HepG2 (cell line): ENCODE data around the gene FOXR1. TPM values are rescaled to one million over a fixed set of nuclear protein-coding genes. Genes with fewer than 3 reads are reported as not detected.

Experiments
- JDP2 ChIP-seq: sonication (generic); formaldehyde crosslinking; IDR thresholded peaks from 2 replicates; pipeline ENCODE4 v1.8.1; 2022; ENCODE audit warnings: missing genetic modification reagents, borderline replicate concordance
- JUN ChIP-seq: sonication (generic); formaldehyde crosslinking; IDR thresholded peaks from 2 replicates; pipeline ENCODE4 v1.4.0; 2020; ENCODE audit warnings: mild to moderate bottlenecking, missing genetic modification reagents
- KLF12 ChIP-seq: sonication (generic); formaldehyde crosslinking; IDR thresholded peaks from 2 replicates; pipeline ENCODE4 v1.4.0; 2020; ENCODE audit warnings: missing genetic modification reagents, borderline replicate concordance
- MTF2 ChIP-seq: sonication (generic); formaldehyde crosslinking; IDR thresholded peaks from 2 replicates; pipeline ENCODE4 v1.5.0; 2020; ENCODE audit warnings: missing genetic modification reagents, borderline replicate concordance
- NR2F1 ChIP-seq, 2 experiments: fragments of 450-650 bp in 1 of 2; formaldehyde crosslinking in 1 of 2; IDR thresholded peaks; 2 replicates each; pipeline versions ENCODE4 v1.5.0 to v1.6.1; 2016 to 2020; ENCODE audit warnings: mild to moderate bottlenecking in 1 of 2, missing compliant biosample characterization in 1 of 2, missing genetic modification reagents in 1 of 2, moderate library complexity in 1 of 2
- TBL1XR1 ChIP-seq: fragments of 150-350 bp; IDR thresholded peaks from 2 replicates; pipeline ENCODE4 v1.6.1; 2014; ENCODE audit warnings: borderline replicate concordance, low read length; ENCODE audit not compliant: partially characterized antibody
- ZNF20 ChIP-seq: sonication (generic); formaldehyde crosslinking; IDR thresholded peaks from 2 replicates; pipeline ENCODE4 v1.4.0; 2020; ENCODE audit warnings: mild to moderate bottlenecking, moderate library complexity, missing genetic modification reagents
- ZNF44 ChIP-seq: sonication (generic); formaldehyde crosslinking; IDR thresholded peaks from 2 replicates; pipeline ENCODE4 v1.5.1; 2020; ENCODE audit warnings: mild to moderate bottlenecking, missing genetic modification reagents
- ZNF644 ChIP-seq: IDR thresholded peaks from 2 replicates; pipeline ENCODE4 v1.6.1; 2016; ENCODE audit warnings: low read depth
- polyA plus RNA-seq, 8 experiments: library from polyadenylated mRNA; depleted of rRNA in 3 of 8; stranded (reverse) in 7 of 8; unstranded in 1 of 8; fragments of >200 nt; fragmentation: Illumina TruSeq in 4 of 8; extraction: Trizol in 4 of 8; gene quantifications; 2 replicates each; pipeline versions ENCODE4 v1.2.1 to v1.2.3, GENCODE V29; 2011 to 2016; ENCODE audit warnings: low read depth in 4 of 8, missing spikeins in 1 of 8, mixed read lengths in 1 of 8; ENCODE audit not compliant: insufficient read depth in 1 of 8
- total RNA-seq, 5 experiments: library from RNA; depleted of rRNA; stranded (reverse); fragments of >200 nt; fragmentation: Illumina TruSeq; extraction: Trizol; gene quantifications; 2 replicates each; pipeline ENCODE4 v1.2.3, GENCODE V29; 2016; ENCODE audit warnings: low read depth in 1 of 5
- TF ChIP-seq, protein P1 (sequence below), 2 experiments: sonication (generic) in 1 of 2; formaldehyde crosslinking in 1 of 2; IDR thresholded peaks; 2 replicates each; pipeline versions ENCODE4 v1.4.0 to v1.6.1; 2018 to 2020; ENCODE audit warnings: missing genetic modification reagents in 2 of 2, borderline replicate concordance in 1 of 2, low read depth in 1 of 2, mild to moderate bottlenecking in 1 of 2, missing biosample characterization in 1 of 2
- TF ChIP-seq, protein P2 (sequence below): sonication (generic); formaldehyde crosslinking; IDR thresholded peaks from 2 replicates; pipeline ENCODE4 v1.8.0; 2022; ENCODE audit warnings: missing genetic modification reagents, mild to moderate bottlenecking, inconsistent platforms, borderline replicate concordance
- TF ChIP-seq, protein P3 (sequence below): sonication (generic); formaldehyde crosslinking; IDR thresholded peaks from 2 replicates; pipeline ENCODE4 v1.5.1; 2020; ENCODE audit warnings: missing genetic modification reagents, mild to moderate bottlenecking, borderline replicate concordance
- TF ChIP-seq, protein P4 (sequence below): sonication (generic); formaldehyde crosslinking; IDR thresholded peaks from 2 replicates; pipeline ENCODE4 v1.5.1; 2020; ENCODE audit warnings: mild to moderate bottlenecking, missing genetic modification reagents
- TF ChIP-seq, protein P5 (sequence below): sonication (generic); formaldehyde crosslinking; IDR thresholded peaks from 2 replicates; pipeline ENCODE4 v1.4.0; 2020; ENCODE audit warnings: missing genetic modification reagents, borderline replicate concordance
- TF ChIP-seq, protein P6 (sequence below): sonication (generic); formaldehyde crosslinking; IDR thresholded peaks from 2 replicates; pipeline ENCODE4 v1.4.0; 2020; ENCODE audit warnings: mild to moderate bottlenecking, missing genetic modification reagents

Gene FOXR1
- total and polyA plus RNA-seq, 2 of the 13 experiments (the other 11 are each of a cell fraction or from before 2014, with no cell fraction given), result not detected

DNA sequence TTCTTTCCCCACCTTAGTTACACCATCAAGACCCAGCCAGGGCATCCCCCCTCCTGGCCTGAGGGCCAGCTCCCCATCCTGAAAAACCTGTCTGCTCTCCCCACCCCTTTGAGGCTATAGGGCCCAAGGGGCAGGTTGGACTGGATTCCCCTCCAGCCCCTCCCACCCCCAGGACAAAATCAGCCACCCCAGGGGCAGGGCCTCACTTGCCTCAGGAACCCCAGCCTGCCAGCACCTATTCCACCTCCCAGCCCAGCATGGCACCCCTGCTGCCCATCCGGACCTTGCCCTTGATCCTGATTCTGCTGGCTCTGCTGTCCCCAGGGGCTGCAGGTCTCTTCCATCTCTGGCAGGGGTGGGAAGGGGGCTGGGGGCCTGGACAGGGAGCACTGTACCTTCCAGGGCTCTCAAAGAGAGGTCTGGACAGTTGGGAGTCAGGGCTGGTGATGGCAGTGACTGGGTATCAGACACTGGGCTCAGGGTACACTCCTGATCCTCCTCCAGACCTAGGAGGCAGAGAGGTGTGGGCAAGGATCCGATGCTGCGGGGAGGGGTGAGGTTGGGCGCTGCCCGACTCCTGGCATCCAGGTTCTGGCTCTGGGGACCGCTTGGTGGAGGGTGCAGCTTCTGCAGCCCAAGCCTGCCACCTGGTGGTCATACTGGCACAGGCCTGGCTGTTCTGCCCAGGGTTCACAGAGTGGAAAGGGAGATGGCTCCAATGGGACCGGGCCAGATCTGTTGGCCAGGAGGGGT is 15.3 kb upstream of the FOXR1 start, which contains the start of gene UPK2 (continued):
- TF ChIP-seq, protein P1, sequence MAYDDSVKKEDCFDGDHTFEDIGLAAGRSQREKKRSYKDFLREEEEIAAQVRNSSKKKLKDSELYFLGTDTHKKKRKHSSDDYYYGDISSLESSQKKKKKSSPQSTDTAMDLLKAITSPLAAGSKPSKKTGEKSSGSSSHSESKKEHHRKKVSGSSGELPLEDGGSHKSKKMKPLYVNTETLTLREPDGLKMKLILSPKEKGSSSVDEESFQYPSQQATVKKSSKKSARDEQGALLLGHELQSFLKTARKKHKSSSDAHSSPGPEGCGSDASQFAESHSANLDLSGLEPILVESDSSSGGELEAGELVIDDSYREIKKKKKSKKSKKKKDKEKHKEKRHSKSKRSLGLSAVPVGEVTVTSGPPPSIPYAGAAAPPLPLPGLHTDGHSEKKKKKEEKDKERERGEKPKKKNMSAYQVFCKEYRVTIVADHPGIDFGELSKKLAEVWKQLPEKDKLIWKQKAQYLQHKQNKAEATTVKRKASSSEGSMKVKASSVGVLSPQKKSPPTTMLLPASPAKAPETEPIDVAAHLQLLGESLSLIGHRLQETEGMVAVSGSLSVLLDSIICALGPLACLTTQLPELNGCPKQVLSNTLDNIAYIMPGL (CRISPR knock-in tag; IDR thresholded peaks at IDR 0.05; ENCODE audit: borderline replicate concordance in 1 of 2, low read depth in 1 of 2), result peak; percentile 20 to 58; a peak in 1 of 4 replicates
- TF ChIP-seq JUN (CRISPR knock-in tag) (0 out of 2 replicates have a peak, but pooled peaks have one; percentile 20), ZNF644 (CRISPR knock-in tag) (no peak), ZNF20 (CRISPR knock-in tag) (no peak), ZNF44 (CRISPR knock-in tag) (no peak), MTF2 (CRISPR knock-in tag) (no peak), TBL1XR1 (no peak), KLF12 (no peak), JDP2 (CRISPR knock-in tag) (no peak), NR2F1 (CRISPR knock-in tag; IDR thresholded peaks at IDR 0.05) (no peak)
- TF ChIP-seq, protein P2, sequence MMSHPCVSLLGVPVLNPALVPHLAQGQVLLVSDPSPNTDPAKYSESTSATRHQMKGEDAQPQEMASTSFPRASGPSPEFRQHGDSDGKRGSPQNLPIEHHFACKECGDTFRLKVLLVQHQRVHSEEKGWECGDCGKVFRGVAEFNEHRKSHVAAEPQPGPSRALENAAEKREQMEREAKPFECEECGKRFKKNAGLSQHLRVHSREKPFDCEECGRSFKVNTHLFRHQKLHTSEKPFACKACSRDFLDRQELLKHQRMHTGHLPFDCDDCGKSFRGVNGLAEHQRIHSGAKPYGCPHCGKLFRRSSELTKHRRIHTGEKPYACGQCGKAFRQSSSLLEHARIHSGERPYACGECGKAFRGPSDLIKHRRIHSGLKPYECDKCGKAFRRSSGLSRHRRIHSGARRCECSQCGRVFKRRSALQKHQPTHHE (CRISPR knock-in tag), result no peak
- TF ChIP-seq, protein P3, sequence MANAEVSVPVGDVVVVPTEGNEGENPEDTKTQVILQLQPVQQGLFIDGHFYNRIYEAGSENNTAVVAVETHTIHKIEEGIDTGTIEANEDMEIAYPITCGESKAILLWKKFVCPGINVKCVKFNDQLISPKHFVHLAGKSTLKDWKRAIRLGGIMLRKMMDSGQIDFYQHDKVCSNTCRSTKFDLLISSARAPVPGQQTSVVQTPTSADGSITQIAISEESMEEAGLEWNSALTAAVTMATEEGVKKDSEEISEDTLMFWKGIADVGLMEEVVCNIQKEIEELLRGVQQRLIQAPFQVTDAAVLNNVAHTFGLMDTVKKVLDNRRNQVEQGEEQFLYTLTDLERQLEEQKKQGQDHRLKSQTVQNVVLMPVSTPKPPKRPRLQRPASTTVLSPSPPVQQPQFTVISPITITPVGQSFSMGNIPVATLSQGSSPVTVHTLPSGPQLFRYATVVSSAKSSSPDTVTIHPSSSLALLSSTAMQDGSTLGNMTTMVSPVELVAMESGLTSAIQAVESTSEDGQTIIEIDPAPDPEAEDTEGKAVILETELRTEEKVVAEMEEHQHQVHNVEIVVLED (CRISPR knock-in tag), result no peak
- TF ChIP-seq, protein P4, sequence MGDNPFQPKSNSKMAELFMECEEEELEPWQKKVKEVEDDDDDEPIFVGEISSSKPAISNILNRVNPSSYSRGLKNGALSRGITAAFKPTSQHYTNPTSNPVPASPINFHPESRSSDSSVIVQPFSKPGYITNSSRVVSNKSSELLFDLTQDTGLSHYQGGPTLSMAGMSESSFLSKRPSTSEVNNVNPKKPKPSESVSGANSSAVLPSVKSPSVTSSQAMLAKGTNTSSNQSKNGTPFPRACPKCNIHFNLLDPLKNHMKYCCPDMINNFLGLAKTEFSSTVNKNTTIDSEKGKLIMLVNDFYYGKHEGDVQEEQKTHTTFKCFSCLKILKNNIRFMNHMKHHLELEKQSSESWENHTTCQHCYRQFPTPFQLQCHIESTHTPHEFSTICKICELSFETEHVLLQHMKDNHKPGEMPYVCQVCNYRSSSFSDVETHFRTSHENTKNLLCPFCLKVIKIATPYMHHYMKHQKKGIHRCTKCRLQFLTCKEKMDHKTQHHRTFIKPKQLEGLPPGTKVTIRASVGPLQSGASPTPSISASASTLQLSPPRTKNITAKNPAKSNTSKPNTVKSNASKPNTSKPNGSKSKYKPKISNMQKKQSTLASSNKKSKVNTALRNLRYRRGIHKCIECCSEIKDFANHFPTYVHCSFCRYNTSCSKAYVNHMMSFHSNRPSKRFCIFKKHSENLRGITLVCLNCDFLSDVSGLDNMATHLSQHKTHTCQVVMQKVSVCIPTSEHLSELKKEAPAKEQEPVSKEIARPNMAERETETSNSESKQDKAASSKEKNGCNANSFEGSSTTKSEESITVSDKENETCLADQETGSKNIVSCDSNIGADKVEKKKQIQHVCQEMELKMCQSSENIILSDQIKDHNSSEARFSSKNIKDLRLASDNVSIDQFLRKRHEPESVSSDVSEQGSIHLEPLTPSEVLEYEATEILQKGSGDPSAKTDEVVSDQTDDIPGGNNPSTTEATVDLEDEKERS, result no peak
- TF ChIP-seq, protein P5, sequence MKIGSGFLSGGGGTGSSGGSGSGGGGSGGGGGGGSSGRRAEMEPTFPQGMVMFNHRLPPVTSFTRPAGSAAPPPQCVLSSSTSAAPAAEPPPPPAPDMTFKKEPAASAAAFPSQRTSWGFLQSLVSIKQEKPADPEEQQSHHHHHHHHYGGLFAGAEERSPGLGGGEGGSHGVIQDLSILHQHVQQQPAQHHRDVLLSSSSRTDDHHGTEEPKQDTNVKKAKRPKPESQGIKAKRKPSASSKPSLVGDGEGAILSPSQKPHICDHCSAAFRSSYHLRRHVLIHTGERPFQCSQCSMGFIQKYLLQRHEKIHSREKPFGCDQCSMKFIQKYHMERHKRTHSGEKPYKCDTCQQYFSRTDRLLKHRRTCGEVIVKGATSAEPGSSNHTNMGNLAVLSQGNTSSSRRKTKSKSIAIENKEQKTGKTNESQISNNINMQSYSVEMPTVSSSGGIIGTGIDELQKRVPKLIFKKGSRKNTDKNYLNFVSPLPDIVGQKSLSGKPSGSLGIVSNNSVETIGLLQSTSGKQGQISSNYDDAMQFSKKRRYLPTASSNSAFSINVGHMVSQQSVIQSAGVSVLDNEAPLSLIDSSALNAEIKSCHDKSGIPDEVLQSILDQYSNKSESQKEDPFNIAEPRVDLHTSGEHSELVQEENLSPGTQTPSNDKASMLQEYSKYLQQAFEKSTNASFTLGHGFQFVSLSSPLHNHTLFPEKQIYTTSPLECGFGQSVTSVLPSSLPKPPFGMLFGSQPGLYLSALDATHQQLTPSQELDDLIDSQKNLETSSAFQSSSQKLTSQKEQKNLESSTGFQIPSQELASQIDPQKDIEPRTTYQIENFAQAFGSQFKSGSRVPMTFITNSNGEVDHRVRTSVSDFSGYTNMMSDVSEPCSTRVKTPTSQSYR (CRISPR knock-in tag), result no peak
- TF ChIP-seq, protein P6, sequence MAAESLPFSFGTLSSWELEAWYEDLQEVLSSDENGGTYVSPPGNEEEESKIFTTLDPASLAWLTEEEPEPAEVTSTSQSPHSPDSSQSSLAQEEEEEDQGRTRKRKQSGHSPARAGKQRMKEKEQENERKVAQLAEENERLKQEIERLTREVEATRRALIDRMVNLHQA (CRISPR knock-in tag), result no peak
